ENCODE measurements around the gene PPP1R9A. TPM values are rescaled to one million over a fixed set of nuclear protein-coding genes. Genes with fewer than 3 reads are reported as not detected.

The PPP1R9A gene
- polyA plus RNA-seq, 3 donors = not detected

DNA sequence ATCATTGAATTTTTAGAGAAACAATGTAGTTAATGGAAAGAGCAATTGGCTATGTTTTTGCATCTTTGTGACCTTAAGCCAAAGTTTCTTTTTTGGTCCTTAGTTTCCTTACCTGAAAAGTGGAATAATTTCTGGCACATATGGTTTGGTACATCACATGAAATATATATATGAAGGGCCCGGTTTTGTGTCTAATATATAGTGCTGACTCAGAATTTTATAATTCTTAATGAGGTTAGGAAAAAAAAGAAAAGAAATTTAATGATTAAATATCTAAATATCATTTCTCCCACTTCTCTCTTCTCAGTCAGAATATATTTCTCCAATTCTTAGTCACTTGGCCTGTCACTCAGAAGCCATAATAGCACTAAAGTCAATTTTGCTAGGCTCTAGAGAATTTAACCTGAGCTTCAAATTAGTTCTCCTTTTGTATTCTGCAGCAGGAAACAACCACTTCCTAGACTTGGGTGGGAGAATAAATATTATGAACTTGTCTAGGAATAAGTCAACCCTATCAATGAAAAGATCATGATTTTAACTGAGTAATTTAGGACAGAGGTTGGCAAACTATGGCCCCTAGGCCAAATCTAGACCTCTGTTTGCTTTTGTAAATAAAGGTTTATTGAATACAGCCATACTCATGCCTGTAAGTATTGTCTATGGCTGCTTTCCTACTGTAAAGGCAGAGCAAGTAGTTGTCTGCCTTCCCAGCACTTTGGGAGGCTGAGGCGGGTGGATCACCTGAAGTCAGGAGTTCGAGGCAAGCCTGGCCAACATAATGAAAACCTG lies 34.6 kb downstream of the PPP1R9A start:
- no peak overlapping the region for H3K4me2 ChIP-seq (replicated peaks; ENCODE audit: extremely low read depth, low read length, poor library complexity, severe bottlenecking)
- H3K9ac ChIP-seq (ENCODE audit: insufficient read depth, low read length, poor library complexity, severe bottlenecking) = no peak overlapping the region
- no peak overlapping the region for H3K27ac Mint-ChIP-seq
- no peaks in the 10 kb centered on the region for H3K36me3 ChIP-seq (replicated peaks in 1 of 2; ENCODE audit: control insufficient read depth in 1 of 2, insufficient read depth in 2 of 2, low read length in 2 of 2)
- intact Hi-C loops (cut with micrococcal nuclease) = no loop called here
- no peak overlapping the region for H3K4me3 Mint-ChIP-seq
- H3K27me3 Mint-ChIP-seq (ENCODE audit: low read depth in 3 of 3) = no peaks in the 10 kb centered on the region
- no peak overlapping the region for H2AFZ ChIP-seq (ENCODE audit: insufficient read depth, low read depth, low read length, poor library complexity, severe bottlenecking)
- H3K4me3 ChIP-seq (replicated peaks in 1 of 3; ENCODE audit: low read depth in 2 of 3, low read length in 3 of 3) = no peak overlapping the region
- H3K9me3 Mint-ChIP-seq = peaks cover 0 to 2% (median 0%) of the 10 kb centered on the region in 7 donors
- no peaks in the 10 kb centered on the region for H3K4me1 ChIP-seq (ENCODE audit: control insufficient read depth in 1 of 2, insufficient read depth in 2 of 2, low read length in 2 of 2)
- no peak for DNase-seq
- no peaks in the 10 kb centered on the region for H3K4me1 Mint-ChIP-seq
- no CpG with 5 or more reads among the region's 3 CpGs for WGBS (ENCODE audit: insufficient coverage)
- no peaks in the 10 kb centered on the region for H3K27me3 ChIP-seq (ENCODE audit: control insufficient read depth in 2 of 2, insufficient read depth in 2 of 2, low read length in 2 of 2)
- no peak overlapping the region for H3K27ac ChIP-seq (ENCODE audit: low read depth in 1 of 2, low read length in 2 of 2)
- H3K9me3 ChIP-seq (replicated peaks in 1 of 2; ENCODE audit: control insufficient read depth in 1 of 2, insufficient read depth in 1 of 2, low read length in 2 of 2) = no peaks in the 10 kb centered on the region
- H3K36me3 Mint-ChIP-seq = no peaks in the 10 kb centered on the region
- TF ChIP-seq, protein P1, sequence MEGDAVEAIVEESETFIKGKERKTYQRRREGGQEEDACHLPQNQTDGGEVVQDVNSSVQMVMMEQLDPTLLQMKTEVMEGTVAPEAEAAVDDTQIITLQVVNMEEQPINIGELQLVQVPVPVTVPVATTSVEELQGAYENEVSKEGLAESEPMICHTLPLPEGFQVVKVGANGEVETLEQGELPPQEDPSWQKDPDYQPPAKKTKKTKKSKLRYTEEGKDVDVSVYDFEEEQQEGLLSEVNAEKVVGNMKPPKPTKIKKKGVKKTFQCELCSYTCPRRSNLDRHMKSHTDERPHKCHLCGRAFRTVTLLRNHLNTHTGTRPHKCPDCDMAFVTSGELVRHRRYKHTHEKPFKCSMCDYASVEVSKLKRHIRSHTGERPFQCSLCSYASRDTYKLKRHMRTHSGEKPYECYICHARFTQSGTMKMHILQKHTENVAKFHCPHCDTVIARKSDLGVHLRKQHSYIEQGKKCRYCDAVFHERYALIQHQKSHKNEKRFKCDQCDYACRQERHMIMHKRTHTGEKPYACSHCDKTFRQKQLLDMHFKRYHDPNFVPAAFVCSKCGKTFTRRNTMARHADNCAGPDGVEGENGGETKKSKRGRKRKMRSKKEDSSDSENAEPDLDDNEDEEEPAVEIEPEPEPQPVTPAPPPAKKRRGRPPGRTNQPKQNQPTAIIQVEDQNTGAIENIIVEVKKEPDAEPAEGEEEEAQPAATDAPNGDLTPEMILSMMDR (IDR thresholded peaks at IDR 0.05) = no peak
- H4K20me1 ChIP-seq (ENCODE audit: insufficient read depth, low read length) = no peaks in the 10 kb centered on the region
- no peaks in the 10 kb centered on the region for H3K79me2 ChIP-seq (ENCODE audit: insufficient read depth, low read length)

- no peaks in the 10 kb centered on the region for H3K4me1 Mint-ChIP-seq
- no peak overlapping the region for H3K4me3 ChIP-seq (replicated peaks in 1 of 3; ENCODE audit: low read depth in 2 of 3, low read length in 3 of 3)
- H3K4me2 ChIP-seq (replicated peaks; ENCODE audit: extremely low read depth, low read length, poor library complexity, severe bottlenecking) = no peak overlapping the region
- H2AFZ ChIP-seq (ENCODE audit: insufficient read depth, low read depth, low read length, poor library complexity, severe bottlenecking) = no peak overlapping the region
- H3K27ac Mint-ChIP-seq = no peak overlapping the region
- H3K4me3 Mint-ChIP-seq = no peak overlapping the region
- no peaks in the 10 kb centered on the region for H3K27me3 ChIP-seq (ENCODE audit: control insufficient read depth in 2 of 2, insufficient read depth in 2 of 2, low read length in 2 of 2)
- peaks cover 0 to 2% (median 0%) of the 10 kb centered on the region in 7 donors for H3K9me3 Mint-ChIP-seq
- H3K36me3 ChIP-seq (replicated peaks in 1 of 2; ENCODE audit: control insufficient read depth in 1 of 2, insufficient read depth in 2 of 2, low read length in 2 of 2) = no peaks in the 10 kb centered on the region
- TF ChIP-seq, protein P1 (IDR thresholded peaks at IDR 0.05) = no peak
- H4K20me1 ChIP-seq (ENCODE audit: insufficient read depth, low read length) = no peaks in the 10 kb centered on the region
- H3K9me3 ChIP-seq (replicated peaks in 1 of 2; ENCODE audit: control insufficient read depth in 1 of 2, insufficient read depth in 1 of 2, low read length in 2 of 2) = no peaks in the 10 kb centered on the region
- no peaks in the 10 kb centered on the region for H3K79me2 ChIP-seq (ENCODE audit: insufficient read depth, low read length)
- H3K4me1 ChIP-seq (ENCODE audit: control insufficient read depth in 1 of 2, insufficient read depth in 2 of 2, low read length in 2 of 2) = no peaks in the 10 kb centered on the region
- H3K9ac ChIP-seq (ENCODE audit: insufficient read depth, low read length, poor library complexity, severe bottlenecking) = no peak overlapping the region
- no peaks in the 10 kb centered on the region for H3K27me3 Mint-ChIP-seq (ENCODE audit: low read depth in 3 of 3)
- no peak for DNase-seq
- H3K27ac ChIP-seq (ENCODE audit: low read depth in 1 of 2, low read length in 2 of 2) = no peak overlapping the region
- intact Hi-C loops (cut with micrococcal nuclease) = no loop called here
- no peaks in the 10 kb centered on the region for H3K36me3 Mint-ChIP-seq
Measured at GRCh38 chr7:94943134-94943533, 35.7 kb downstream of the PPP1R9A start.
